Loucy (cell line): ENCODE data around the gene PHC3.

Experiments
- H2AFZ ChIP-seq: fragments of 200-600 bp; sonication (generic); 2 replicates; pipeline ENCODE4 v1.6.0; 2016; ENCODE audit warnings: antibody characterized with exemption, mild to moderate bottlenecking, low read length, moderate library complexity
- H3F3A ChIP-seq: fragments of 200-600 bp; 2 replicates; pipeline ENCODE4 v1.6.0; 2016; ENCODE audit warnings: antibody characterized with exemption, low read depth, mild to moderate bottlenecking
- H3K27me3 ChIP-seq: fragments of 200-600 bp; sonication (generic); 2 replicates; pipeline ENCODE4 v1.6.1; 2014; ENCODE audit warnings: low read length, mild to moderate bottlenecking; ENCODE audit not compliant: insufficient read depth, poor library complexity, severe bottlenecking
- H3K36me3 ChIP-seq: fragments of 200-600 bp; sonication (generic); 2 replicates; pipeline ENCODE4 v1.6.1; 2016; ENCODE audit warnings: low read length; ENCODE audit not compliant: insufficient read depth
- H3K4me1 ChIP-seq: fragments of 200-600 bp; sonication (generic); 2 replicates; pipeline ENCODE4 v1.5.1; 2014; ENCODE audit warnings: low read length, mild to moderate bottlenecking; ENCODE audit not compliant: insufficient read depth, poor library complexity, severe bottlenecking
- H3K4me2 ChIP-seq: fragments of 200-600 bp; sonication (generic); 2 replicates; pipeline ENCODE4 v1.6.0; 2014; ENCODE audit warnings: antibody characterized with exemption, low read length, low read depth, mild to moderate bottlenecking; ENCODE audit not compliant: poor library complexity, severe bottlenecking
- H3K4me3 ChIP-seq: fragments of 200-600 bp; sonication (generic); 2 replicates; pipeline ENCODE4 v1.5.1; 2014; ENCODE audit warnings: low read length, mild to moderate bottlenecking, mixed read lengths; ENCODE audit not compliant: poor library complexity, severe bottlenecking
- H3K79me2 ChIP-seq: fragments of 200-600 bp; sonication (generic); 2 replicates; pipeline ENCODE4 v1.6.1; 2014; ENCODE audit warnings: low read length; ENCODE audit not compliant: insufficient read depth
- H3K9ac ChIP-seq: fragments of 200-600 bp; sonication (generic); 2 replicates; pipeline ENCODE4 v1.6.0; 2014; ENCODE audit warnings: mild to moderate bottlenecking, low read depth, low read length, moderate library complexity; ENCODE audit not compliant: poor library complexity, severe bottlenecking
- H3K9me2 ChIP-seq: fragments of 200-600 bp; sonication (generic); replicated peaks from 2 replicates; pipeline ENCODE4 v1.6.1; 2016; ENCODE audit warnings: low read depth, low read length, mixed read lengths
- H3K9me3 ChIP-seq: fragments of 200-600 bp; sonication (generic); 2 replicates; pipeline ENCODE4 v1.6.1; 2014; ENCODE audit warnings: mild to moderate bottlenecking, antibody characterized with exemption, low read length, low read depth; ENCODE audit not compliant: insufficient read depth
- H4K20me1 ChIP-seq: fragments of 200-600 bp; sonication (generic); 2 replicates; pipeline ENCODE4 v1.6.0; 2014; ENCODE audit warnings: antibody characterized with exemption, low read length, mild to moderate bottlenecking; ENCODE audit not compliant: insufficient read depth, poor library complexity, severe bottlenecking
- CTCF ChIP-seq: fragments of 200-600 bp; sonication (generic); conservative IDR thresholded peaks from 2 replicates; pipeline ENCODE4 v1.5.1; 2014; ENCODE audit warnings: mild to moderate bottlenecking, antibody characterized with exemption, low read length
- EZH2phosphoT487 ChIP-seq: fragments of 200-600 bp; IDR thresholded peaks from 2 replicates; pipeline ENCODE4 v1.6.1; 2018; ENCODE audit warnings: antibody characterized with exemption, mild to moderate bottlenecking, moderate library complexity, borderline replicate concordance

PHC3 gene

GRCh38 chr3:170137986-170138385, 43.5 kb downstream of the PHC3 start:
- H3K9me3 ChIP-seq, result no peaks in the 10 kb centered on the region
- peaks cover 16% of the 10 kb centered on the region; the same call in 1 of the 2 replicates for H3K79me2 ChIP-seq
- H3K4me2 ChIP-seq, result no peak overlapping the region
- H3K9ac ChIP-seq, result no peak overlapping the region
- no peaks in the 10 kb centered on the region for H3K9me2 ChIP-seq
- no peak overlapping the region for H2AFZ ChIP-seq
- H3K4me1 ChIP-seq, result no peaks in the 10 kb centered on the region
- no peaks in the 10 kb centered on the region for H3K27me3 ChIP-seq
- peaks cover 44% of the 10 kb centered on the region; the same call in 1 of the 2 replicates for H3K36me3 ChIP-seq
- H3F3A ChIP-seq, result no peaks in the 10 kb centered on the region
- TF ChIP-seq CTCF, result no peak
- no peak for TF ChIP-seq EZH2phosphoT487
- H4K20me1 ChIP-seq, result peaks cover 7% of the 10 kb centered on the region
- no peak overlapping the region for H3K4me3 ChIP-seq

- H3K9me2 ChIP-seq, result no peaks in the 10 kb centered on the region
- no peak overlapping the region for H3K9ac ChIP-seq
- H3K4me3 ChIP-seq, result no peak overlapping the region
- no peak overlapping the region for H3K4me2 ChIP-seq
- no peaks in the 10 kb centered on the region for H3K4me1 ChIP-seq
- TF ChIP-seq EZH2phosphoT487 (no peak), CTCF (no peak)
- H3K9me3 ChIP-seq, result peaks cover 6% of the 10 kb centered on the region; the same call in 1 of the 2 replicates
- no peaks in the 10 kb centered on the region for H3F3A ChIP-seq
- no peaks in the 10 kb centered on the region for H3K27me3 ChIP-seq
- H3K36me3 ChIP-seq, result peaks cover 73% of the 10 kb centered on the region
- no peaks in the 10 kb centered on the region for H4K20me1 ChIP-seq
- H3K79me2 ChIP-seq, result no peaks in the 10 kb centered on the region; the same call in 1 of the 2 replicates
- no peak overlapping the region for H2AFZ ChIP-seq
Observed at GRCh38 chr3:170132335-170132734, 49.2 kb downstream of the PHC3 start.

- no peaks in the 10 kb centered on the region for H4K20me1 ChIP-seq
- H3K9ac ChIP-seq, result no peak overlapping the region
- H3K4me3 ChIP-seq, result no peak overlapping the region
- no peak overlapping the region for H2AFZ ChIP-seq
- H3K79me2 ChIP-seq, result no peaks in the 10 kb centered on the region; the same call in 1 of the 2 replicates
- H3K36me3 ChIP-seq, result peaks cover 67% of the 10 kb centered on the region
- no peaks in the 10 kb centered on the region for H3K4me1 ChIP-seq
- H3F3A ChIP-seq, result no peaks in the 10 kb centered on the region
- TF ChIP-seq EZH2phosphoT487 (no peak), CTCF (no peak)
- peaks cover 6% of the 10 kb centered on the region; the same call in 1 of the 2 replicates for H3K9me3 ChIP-seq
- no peak overlapping the region for H3K4me2 ChIP-seq
- no peaks in the 10 kb centered on the region for H3K9me2 ChIP-seq
- no peaks in the 10 kb centered on the region for H3K27me3 ChIP-seq
Observed at GRCh38 chr3:170130532-170130931, 51.0 kb downstream of the PHC3 start.
